Measurements from ENCODE around the gene STX10. TPM values are rescaled to one million over a fixed set of nuclear protein-coding genes. Genes with fewer than 3 reads are reported as not detected.
A peak's percentile ranks its signal among the peaks of the same experiment; 100 is the strongest.
"Not testable (repeated sequence)": the region's sequence is repeated elsewhere in the genome, so short reads cannot be mapped to it uniquely, and the experiment has no call there.

STX10 gene, protein sequence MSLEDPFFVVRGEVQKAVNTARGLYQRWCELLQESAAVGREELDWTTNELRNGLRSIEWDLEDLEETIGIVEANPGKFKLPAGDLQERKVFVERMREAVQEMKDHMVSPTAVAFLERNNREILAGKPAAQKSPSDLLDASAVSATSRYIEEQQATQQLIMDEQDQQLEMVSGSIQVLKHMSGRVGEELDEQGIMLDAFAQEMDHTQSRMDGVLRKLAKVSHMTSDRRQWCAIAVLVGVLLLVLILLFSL
- total RNA-seq (33.6 TPM), polyA plus RNA-seq (ENCODE audit: insufficient read depth in 1 of 8, insufficient read length in 8 of 8, low replicate concordance in 1 of 8) (10 to 100 TPM; 38.0 to 54.5 (median 47.8) TPM)
- long read RNA-seq, donor 1, transcript STX10-204 (8 exons, 1,136 nt), result major isoform, 7 of 9 reads
- long read RNA-seq, donor 1, partial matches to known transcripts, result 0 of 9 reads
- long read RNA-seq, donor 1, other reads (novel, unspliced or antisense), result 0 of 9 reads
- long read RNA-seq, donor 2, partial matches to known transcripts, result 0 of 1 reads
- long read RNA-seq, donor 2, other reads (novel, unspliced or antisense), result 0 of 1 reads
- long read RNA-seq, donor 3, transcript STX10-204 (8 exons, 1,136 nt), result major isoform, 11 of 12 reads
- long read RNA-seq, donor 3, partial matches to known transcripts, result 0 of 12 reads
- long read RNA-seq, donor 3, other reads (novel, unspliced or antisense), result 0 of 12 reads
- long read RNA-seq, donor 4, transcript STX10-204 (8 exons, 1,136 nt), result major isoform, 9 of 9 reads
- long read RNA-seq, donor 4, partial matches to known transcripts, result 0 of 9 reads
- long read RNA-seq, donor 4, other reads (novel, unspliced or antisense), result 0 of 9 reads
- long read RNA-seq, donor 5, transcript STX10-204 (8 exons, 1,136 nt), result major isoform, 27 of 41 reads
- long read RNA-seq, donor 5, partial matches to known transcripts, result 8 of 41 reads
- long read RNA-seq, donor 5, other reads (novel, unspliced or antisense), result 6 of 41 reads
- long read RNA-seq, donor 6, transcript STX10-204 (8 exons, 1,136 nt), result major isoform, 9 of 16 reads
- long read RNA-seq, donor 6, partial matches to known transcripts, result 5 of 16 reads
- long read RNA-seq, donor 6, other reads (novel, unspliced or antisense), result 0 of 16 reads
- long read RNA-seq, donor 7, transcript STX10-204 (8 exons, 1,136 nt), result major isoform, 9 of 12 reads
- long read RNA-seq, donor 7, partial matches to known transcripts, result 0 of 12 reads
- long read RNA-seq, donor 7, other reads (novel, unspliced or antisense), result 0 of 12 reads
- long read RNA-seq, donor 8, transcript STX10-204 (8 exons, 1,136 nt), result major isoform, 7 of 7 reads
- long read RNA-seq, donor 8, partial matches to known transcripts, result 0 of 7 reads
- long read RNA-seq, donor 8, other reads (novel, unspliced or antisense), result 0 of 7 reads
- long read RNA-seq, donor 9, partial matches to known transcripts, result 0 of 3 reads
- long read RNA-seq, donor 9, other reads (novel, unspliced or antisense), result 0 of 3 reads
- long read RNA-seq, donor 10, transcript STX10-204 (8 exons, 1,136 nt), result major isoform, 16 of 17 reads
- long read RNA-seq, donor 10, partial matches to known transcripts, result 0 of 17 reads
- long read RNA-seq, donor 10, other reads (novel, unspliced or antisense), result 0 of 17 reads
- long read RNA-seq, donor 11, transcript STX10-204 (8 exons, 1,136 nt), result major isoform, 5 of 7 reads
- long read RNA-seq, donor 11, partial matches to known transcripts, result 0 of 7 reads
- long read RNA-seq, donor 11, other reads (novel, unspliced or antisense), result 0 of 7 reads

DNA sequence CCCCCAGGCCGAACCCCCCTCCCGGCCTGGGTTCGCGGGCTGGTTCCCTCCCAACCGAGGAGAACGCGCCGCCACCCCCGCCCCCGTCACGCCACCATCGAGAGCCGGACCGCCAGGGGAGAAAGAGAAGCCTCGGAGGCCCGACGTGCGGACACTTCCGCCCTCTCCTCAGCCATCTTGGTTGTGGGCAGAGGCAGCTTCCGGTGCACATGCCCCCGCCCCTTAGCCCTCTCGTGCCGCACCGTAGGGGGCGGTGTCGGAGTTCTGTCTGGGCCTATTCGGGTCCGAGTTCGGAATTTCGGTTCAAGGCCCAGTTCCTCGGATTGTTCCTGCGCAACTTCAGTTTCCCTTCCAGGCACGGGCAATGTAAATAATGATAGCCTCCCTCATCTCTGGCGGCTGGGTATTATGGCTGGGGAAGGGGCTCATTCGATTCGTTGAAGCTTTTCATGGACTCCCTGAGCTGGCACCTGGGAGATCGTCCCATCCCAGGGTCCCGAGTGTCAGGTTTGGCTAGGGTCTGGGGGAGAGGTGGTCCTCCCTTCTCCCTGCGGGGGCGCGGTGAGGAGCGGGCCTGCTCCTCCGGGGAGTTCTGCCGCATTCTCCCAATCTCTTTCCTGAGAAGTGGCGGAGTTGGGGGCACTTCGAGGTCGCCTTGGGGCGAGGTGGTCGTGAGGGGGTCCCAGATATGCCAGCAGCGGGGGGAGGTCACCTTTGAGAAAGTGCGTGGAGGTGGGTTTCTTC, at the start of gene STX10, which contains the start of gene IER2:
TSS of gene STX10 (minus strand) at position 189 of the 744 bp plus-strand sequence. CDS start 202 bp downstream, outside the sequence.
TSS of gene IER2 (plus strand) at position 225 of the 744 bp plus-strand sequence. CDS start 2,776 bp downstream, outside the sequence.
- no peaks in the 10 kb centered on the region for H3K9me3 ChIP-seq (replicated peaks; ENCODE audit: control insufficient read depth, low read depth, low read length)
- peaks cover 2% of the 10 kb centered on the region for H3K27me3 ChIP-seq (ENCODE audit: control insufficient read depth, insufficient read depth, low read length)
- peak within 1 kb of the TSS; percentile 91 for H3K4me3 ChIP-seq (ENCODE audit: low read length)
- H3K27ac ChIP-seq (ENCODE audit: low read length), result peak within 1 kb of the TSS; percentile 97
- H3K36me3 ChIP-seq (ENCODE audit: control insufficient read depth, insufficient read depth, low read length), result peaks cover 5% of the 10 kb centered on the region
- H3K4me1 ChIP-seq (ENCODE audit: control insufficient read depth, insufficient read depth, low read length), result peaks cover 33% of the 10 kb centered on the region
- DNase-seq, result peak; percentile 98
- under 1% methylated on average over 38 of the region's 51 CpGs for WGBS (ENCODE audit: insufficient coverage)

DNA sequence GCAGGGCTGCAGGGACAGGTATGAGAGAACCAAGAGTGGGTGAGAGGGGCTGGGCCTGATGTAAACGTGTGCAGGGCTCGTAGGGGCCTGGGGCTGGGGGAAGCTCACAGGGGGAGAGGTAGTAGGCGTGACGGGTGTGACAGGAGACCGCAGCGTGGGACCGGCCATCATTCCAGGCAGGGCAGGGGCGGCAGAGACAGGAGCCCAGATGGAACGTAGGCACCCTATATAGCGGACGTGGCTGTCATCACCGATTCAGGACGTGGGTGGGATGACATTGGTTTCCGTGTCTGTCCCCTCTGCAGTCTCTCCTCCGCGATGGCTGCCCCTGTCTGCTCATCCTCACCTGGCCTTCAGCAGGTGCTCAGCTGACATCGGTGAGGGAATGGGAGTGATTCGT, 48.5 kb upstream of the STX10 start:
- Histone ChIP-seq H3K36me3 (ENCODE audit: control insufficient read depth, insufficient read depth, low read length) (no peaks in the 10 kb centered on the region), H3K4me1 (ENCODE audit: control insufficient read depth, insufficient read depth, low read length) (no peaks in the 10 kb centered on the region), H3K27ac (ENCODE audit: low read length) (no peak overlapping the region), H3K4me3 (ENCODE audit: low read length) (no peak overlapping the region), H3K27me3 (ENCODE audit: control insufficient read depth, insufficient read depth, low read length) (no peaks in the 10 kb centered on the region), H3K9me3 (replicated peaks; ENCODE audit: control insufficient read depth, low read depth, low read length) (no peaks in the 10 kb centered on the region)
- WGBS (ENCODE audit: insufficient coverage), result 78% methylated on average over 18 of the region's 18 CpGs
- DNase-seq, result no peak

DNA sequence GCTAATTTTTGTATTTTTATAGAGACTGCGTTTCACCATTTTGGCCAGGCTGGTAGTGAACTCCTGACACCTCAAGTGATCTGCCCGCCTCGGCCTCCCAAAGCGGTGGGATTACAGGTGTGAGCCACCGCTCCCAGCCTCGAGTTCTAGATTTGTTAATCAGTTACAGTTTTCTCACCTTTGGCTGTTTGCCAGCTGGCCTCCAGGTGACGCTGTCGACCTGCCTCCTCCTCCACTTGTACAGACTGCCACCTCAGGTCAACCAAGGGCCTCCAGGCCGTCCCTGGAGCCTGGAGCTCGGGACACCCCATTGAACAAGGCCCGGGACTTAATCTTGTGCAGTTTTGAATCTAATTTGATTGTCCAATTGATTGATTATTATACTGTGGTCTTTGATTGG, 45.5 kb upstream of the STX10 start:
- Histone ChIP-seq H3K36me3 (ENCODE audit: control insufficient read depth, insufficient read depth, low read length) (no peaks in the 10 kb centered on the region), H3K4me3 (ENCODE audit: low read length) (no peak overlapping the region)
- WGBS (ENCODE audit: insufficient coverage), result 57% methylated on average over 11 of the region's 11 CpGs

DNA sequence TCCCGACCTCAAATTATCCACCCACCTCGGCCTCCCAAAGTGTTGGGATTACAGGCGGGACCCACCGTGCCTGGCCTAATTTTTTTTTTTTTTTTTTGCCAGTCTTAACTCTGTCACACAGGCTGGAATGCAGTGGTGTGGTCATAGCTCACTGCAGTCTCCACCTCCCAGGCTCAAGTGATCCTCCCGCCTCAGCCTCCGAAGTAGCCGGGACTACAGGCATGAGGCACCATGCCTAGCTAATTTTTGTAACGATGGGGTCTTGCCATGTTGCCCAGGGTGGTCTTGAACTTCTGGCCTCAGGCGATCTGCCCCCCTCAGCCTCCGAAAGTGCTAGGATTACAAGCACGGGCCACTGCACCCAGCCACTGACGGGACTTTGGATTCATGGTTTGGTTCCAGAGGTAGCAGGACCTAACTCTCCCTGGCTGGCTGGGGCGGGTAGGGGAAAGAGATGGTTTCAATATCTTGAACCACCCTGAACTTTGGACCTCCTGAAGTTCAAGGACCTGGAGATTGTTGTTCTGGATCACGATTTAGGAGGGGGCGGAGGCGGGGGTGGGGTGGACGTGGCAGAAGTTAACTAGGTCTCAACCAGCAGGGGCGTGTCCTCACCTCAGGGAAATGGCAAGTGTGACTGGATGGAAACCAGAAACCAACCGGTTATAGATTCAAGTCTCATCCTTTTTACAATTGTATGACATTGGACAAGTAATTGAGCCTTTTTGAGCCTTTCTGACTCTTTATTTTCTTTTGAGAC, 40.8 kb upstream of the STX10 start:
- H3K4me1 ChIP-seq (ENCODE audit: control insufficient read depth, insufficient read depth, low read length), result no peaks in the 10 kb centered on the region
- no peaks in the 10 kb centered on the region for H3K27me3 ChIP-seq (ENCODE audit: control insufficient read depth, insufficient read depth, low read length)
- 73% methylated on average over 16 of the region's 19 CpGs for WGBS (ENCODE audit: insufficient coverage)
- DNase-seq, result no peak
- no peaks in the 10 kb centered on the region for H3K36me3 ChIP-seq (ENCODE audit: control insufficient read depth, insufficient read depth, low read length)
- H3K9me3 ChIP-seq (replicated peaks; ENCODE audit: control insufficient read depth, low read depth, low read length), result no peaks in the 10 kb centered on the region
- no peak overlapping the region for H3K27ac ChIP-seq (ENCODE audit: low read length)
- H3K4me3 ChIP-seq (ENCODE audit: low read length), result no peak overlapping the region

More for the DNA sequence above, 45.5 kb upstream of the STX10 start:
- Histone ChIP-seq H3K4me1 (ENCODE audit: control insufficient read depth, insufficient read depth, low read length) (no peaks in the 10 kb centered on the region), H3K27me3 (ENCODE audit: control insufficient read depth, insufficient read depth, low read length) (no peaks in the 10 kb centered on the region), H3K9me3 (replicated peaks; ENCODE audit: control insufficient read depth, low read depth, low read length) (no peaks in the 10 kb centered on the region), H3K27ac (ENCODE audit: low read length) (no peak overlapping the region)
- no peak for DNase-seq

DNA sequence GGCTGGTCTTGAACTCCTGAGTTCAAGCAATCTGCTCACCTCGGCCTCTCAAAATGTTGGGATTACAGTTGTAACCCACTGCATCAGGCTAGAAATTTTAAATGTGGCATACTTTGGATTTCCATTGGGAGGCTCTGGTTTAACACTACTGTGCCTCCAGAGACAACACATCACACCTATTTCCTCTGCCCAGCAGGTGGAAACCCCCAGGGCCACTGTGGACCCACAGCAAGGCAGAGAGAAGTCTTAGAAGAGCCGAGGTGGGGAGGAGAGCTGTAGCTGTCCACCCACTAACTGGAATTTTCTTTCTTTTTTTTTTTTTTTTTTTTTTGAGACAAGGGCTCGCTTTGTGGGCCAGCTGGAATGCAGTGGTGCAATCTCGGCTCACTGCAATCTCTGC, 39.4 kb upstream of the STX10 start:
- no peak overlapping the region for H3K27ac ChIP-seq (ENCODE audit: low read length)
- no CpG with 5 or more reads among the region's 4 CpGs for WGBS (ENCODE audit: insufficient coverage)
- no peaks in the 10 kb centered on the region for H3K9me3 ChIP-seq (replicated peaks; ENCODE audit: control insufficient read depth, low read depth, low read length)
- DNase-seq, result no peak
- no peaks in the 10 kb centered on the region for H3K36me3 ChIP-seq (ENCODE audit: control insufficient read depth, insufficient read depth, low read length)
- H3K4me1 ChIP-seq (ENCODE audit: control insufficient read depth, insufficient read depth, low read length), result no peaks in the 10 kb centered on the region
- H3K4me3 ChIP-seq (ENCODE audit: low read length), result no peak overlapping the region
- no peaks in the 10 kb centered on the region for H3K27me3 ChIP-seq (ENCODE audit: control insufficient read depth, insufficient read depth, low read length)

DNA sequence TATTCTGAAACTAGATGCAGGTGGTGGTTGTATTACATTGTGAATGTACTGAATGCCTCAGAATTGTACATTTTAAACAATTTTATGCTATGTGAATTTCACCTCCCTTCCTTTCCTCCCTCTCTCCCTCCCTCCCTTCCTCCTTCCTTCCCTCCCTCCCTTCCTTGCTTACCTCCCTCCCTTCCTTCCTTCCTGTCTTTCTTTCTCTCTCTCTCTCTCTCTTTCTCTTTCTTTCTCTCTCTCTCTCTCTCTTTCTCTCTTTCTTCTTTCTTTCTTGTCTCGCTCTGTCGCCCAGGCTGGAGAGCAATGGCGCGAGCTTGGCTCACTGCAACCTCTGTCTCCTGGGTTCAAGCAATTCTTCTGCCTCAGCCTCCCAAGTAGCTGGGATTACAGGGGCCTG, 37.2 kb upstream of the STX10 start:
- H3K9me3 ChIP-seq (replicated peaks; ENCODE audit: control insufficient read depth, low read depth, low read length), result no peaks in the 10 kb centered on the region
- H3K27ac ChIP-seq (ENCODE audit: low read length), result no peak overlapping the region
- H3K4me1 ChIP-seq (ENCODE audit: control insufficient read depth, insufficient read depth, low read length), result no peaks in the 10 kb centered on the region
- no CpG with 5 or more reads among the region's 4 CpGs for WGBS (ENCODE audit: insufficient coverage)
- no peak for DNase-seq
- no peak overlapping the region for H3K4me3 ChIP-seq (ENCODE audit: low read length)
- H3K27me3 ChIP-seq (ENCODE audit: control insufficient read depth, insufficient read depth, low read length), result no peaks in the 10 kb centered on the region
- H3K36me3 ChIP-seq (ENCODE audit: control insufficient read depth, insufficient read depth, low read length), result no peaks in the 10 kb centered on the region

DNA sequence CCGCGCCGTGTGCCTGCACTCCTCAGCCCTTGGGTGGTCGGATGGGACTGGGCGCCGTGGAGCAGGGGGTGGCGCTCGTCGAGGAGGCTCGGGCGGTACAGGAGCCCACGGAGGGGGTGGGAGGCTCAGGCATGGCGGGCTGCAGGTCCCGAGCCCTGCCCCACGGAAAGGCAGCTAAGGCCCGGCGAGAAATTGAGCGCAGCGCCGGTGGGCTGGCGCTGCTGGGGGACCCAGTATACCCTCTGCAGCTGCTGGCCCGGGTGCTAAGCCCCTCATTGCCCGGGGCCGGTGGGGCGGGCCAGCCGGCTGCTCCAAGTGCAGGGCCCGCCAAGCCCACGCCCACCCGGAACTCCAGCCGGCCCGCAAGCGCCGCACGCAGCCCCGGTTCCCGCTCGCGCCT, 36.5 kb upstream of the STX10 start:
- H3K9me3 ChIP-seq (replicated peaks; ENCODE audit: control insufficient read depth, low read depth, low read length); H3K4me1 ChIP-seq (ENCODE audit: control insufficient read depth, insufficient read depth, low read length); H3K4me3 ChIP-seq (ENCODE audit: low read length); H3K27me3 ChIP-seq (ENCODE audit: control insufficient read depth, insufficient read depth, low read length); H3K27ac ChIP-seq (ENCODE audit: low read length); DNase-seq; H3K36me3 ChIP-seq (ENCODE audit: control insufficient read depth, insufficient read depth, low read length): not testable (repeated sequence)
- 92% methylated on average over 30 of the region's 38 CpGs for WGBS (ENCODE audit: insufficient coverage)

DNA sequence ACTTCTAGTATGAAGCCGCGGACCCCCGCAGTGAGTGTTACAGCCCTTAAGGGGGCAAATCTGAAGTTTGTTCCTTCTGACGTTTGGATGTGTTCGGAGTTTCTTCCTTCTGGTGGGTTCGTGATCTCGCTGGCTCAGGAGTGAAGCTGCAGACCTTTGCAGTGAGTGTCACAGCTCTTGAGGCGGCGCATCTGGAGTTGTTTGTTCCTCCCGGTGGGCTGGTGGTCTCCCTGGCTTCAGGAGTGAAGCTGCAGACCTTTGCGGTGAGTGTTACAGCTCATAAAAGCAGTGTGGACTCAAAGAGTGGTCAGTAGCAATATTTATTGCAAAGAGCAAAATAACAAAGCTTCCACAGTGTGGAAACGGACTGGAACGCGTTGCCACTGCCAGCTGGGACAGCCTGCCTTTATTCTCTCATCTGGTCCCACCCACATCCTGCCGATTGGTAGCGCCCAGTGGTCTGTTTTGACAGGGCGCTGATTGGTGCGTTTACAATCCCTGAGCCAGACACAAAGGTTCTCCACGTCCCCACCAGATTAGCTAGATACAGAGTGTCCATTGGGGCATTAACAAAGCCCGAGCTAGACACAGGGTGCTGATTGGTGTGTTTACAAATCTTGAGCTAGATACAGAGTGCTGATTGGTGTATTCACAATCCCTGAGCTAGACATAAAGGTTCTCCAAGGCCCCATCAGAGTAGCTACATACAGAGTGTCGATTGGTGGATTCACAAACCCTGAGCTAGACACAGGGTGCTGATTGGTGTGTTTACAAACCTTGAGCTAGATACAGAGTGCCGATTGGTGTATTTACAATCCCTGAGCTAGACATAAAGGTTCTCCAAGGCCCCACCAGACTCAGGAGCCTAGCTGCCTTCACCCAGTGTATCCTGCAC, 35.8 kb upstream of the STX10 start:
- WGBS (ENCODE audit: insufficient coverage), result 70% methylated on average over 10 of the region's 22 CpGs
- H3K4me1 ChIP-seq (ENCODE audit: control insufficient read depth, insufficient read depth, low read length), result peaks cover 13% of the 10 kb centered on the region
- not testable (repeated sequence) for H3K36me3 ChIP-seq (ENCODE audit: control insufficient read depth, insufficient read depth, low read length); H3K9me3 ChIP-seq (replicated peaks; ENCODE audit: control insufficient read depth, low read depth, low read length); DNase-seq; H3K4me3 ChIP-seq (ENCODE audit: low read length); H3K27me3 ChIP-seq (ENCODE audit: control insufficient read depth, insufficient read depth, low read length); H3K27ac ChIP-seq (ENCODE audit: low read length)

Measured in muscle of leg (tissue), 16 donors.